HG03460 (cell line): Measurements from ENCODE around the gene DDX56.

Experiments
- ATAC-seq: cut with Tn5 transposase; IDR thresholded peaks from one replicate; pipeline ENCODE4 v1.9.1; 2021; ENCODE audit not compliant: unreplicated experiment

DDX56 gene, protein sequence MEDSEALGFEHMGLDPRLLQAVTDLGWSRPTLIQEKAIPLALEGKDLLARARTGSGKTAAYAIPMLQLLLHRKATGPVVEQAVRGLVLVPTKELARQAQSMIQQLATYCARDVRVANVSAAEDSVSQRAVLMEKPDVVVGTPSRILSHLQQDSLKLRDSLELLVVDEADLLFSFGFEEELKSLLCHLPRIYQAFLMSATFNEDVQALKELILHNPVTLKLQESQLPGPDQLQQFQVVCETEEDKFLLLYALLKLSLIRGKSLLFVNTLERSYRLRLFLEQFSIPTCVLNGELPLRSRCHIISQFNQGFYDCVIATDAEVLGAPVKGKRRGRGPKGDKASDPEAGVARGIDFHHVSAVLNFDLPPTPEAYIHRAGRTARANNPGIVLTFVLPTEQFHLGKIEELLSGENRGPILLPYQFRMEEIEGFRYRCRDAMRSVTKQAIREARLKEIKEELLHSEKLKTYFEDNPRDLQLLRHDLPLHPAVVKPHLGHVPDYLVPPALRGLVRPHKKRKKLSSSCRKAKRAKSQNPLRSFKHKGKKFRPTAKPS

DNA sequence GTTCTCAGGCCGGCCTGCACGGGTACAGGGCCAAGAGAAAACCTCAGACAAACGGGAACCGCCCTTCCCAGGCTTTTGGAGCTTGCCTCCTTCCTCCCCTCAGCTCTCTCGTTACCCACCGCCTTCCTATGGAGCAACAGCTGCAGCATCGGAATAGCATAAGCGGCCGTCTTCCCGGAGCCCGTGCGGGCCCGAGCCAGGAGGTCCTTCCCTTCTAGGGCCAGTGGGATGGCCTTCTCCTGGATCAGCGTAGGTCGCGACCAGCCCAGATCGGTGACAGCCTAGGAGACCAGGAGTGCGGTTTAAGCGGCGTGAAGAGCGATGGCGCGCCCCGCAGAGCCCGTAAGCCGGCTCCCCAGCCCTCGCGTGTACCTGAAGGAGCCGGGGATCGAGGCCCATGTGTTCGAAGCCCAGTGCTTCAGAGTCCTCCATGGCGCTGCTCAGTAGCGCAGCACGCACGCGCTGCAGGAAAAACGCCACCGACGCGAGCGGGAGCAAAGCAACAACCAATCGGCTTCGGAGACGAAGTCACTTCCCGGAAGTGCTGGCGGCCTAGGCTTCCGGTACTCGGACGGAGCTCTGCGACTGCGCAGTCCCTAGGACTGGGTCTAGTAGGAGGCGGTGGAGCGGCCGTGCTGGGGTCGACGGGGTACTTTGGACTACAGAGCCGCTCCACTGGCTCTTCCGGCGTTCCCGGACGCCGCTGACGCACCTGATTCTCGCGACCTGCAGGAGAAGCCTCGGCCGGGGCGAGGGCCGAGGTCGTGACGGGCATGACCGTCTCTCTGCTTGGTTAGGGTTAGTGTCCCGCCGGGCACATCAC lies at the start of gene DDX56:
DDX56 (minus strand) TSS at position 445 of the 823 bp plus-strand sequence; CDS start at position 432, 13 bp downstream.
- peak; percentile 88 for ATAC-seq

DNA sequence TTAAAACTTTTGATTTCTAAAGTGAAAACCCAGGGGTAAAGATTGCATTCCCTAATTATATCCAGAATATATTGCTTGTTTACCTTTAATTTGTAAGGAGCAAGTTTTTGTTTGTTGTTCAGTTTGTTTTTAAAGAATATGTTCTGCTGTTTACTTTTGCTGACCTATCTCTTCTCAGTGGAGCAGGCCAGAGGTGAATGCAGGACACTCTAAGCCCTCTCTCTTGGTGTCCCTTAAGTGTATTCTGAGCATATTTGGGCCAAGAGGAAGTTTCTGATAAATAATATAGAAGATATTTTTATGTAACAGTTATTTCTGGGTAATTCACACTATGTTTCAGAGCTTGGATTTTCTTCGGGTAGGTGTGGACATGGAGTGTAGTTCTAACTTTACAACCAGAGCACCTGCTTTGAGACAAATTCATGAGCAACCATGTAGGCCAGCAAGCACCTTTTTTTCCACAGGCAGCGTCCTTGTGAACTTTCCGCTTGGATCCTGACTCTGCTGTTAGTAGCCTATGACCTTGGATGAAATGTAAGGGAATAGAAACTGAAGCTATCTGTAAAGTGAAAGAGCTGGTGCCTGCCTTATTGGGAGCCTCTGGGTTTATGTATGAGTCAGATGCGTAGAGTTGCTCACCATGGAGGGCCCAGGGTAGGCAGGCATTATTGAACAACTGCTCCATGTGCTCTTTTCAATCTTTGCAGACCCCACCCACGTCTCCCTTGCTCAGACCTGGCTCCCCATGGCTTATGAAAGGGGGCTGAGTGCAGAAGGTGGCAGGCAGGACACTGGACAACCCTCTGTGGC lies 48.8 kb upstream of the DDX56 start:
- peak; percentile 71 for ATAC-seq

GRCh38 chr7:44621750-44622103 lies 48.0 kb upstream of the DDX56 start:
- no peak for ATAC-seq

GRCh38 chr7:44621034-44621749 lies 47.5 kb upstream of the DDX56 start:
- ATAC-seq: no peak

DNA sequence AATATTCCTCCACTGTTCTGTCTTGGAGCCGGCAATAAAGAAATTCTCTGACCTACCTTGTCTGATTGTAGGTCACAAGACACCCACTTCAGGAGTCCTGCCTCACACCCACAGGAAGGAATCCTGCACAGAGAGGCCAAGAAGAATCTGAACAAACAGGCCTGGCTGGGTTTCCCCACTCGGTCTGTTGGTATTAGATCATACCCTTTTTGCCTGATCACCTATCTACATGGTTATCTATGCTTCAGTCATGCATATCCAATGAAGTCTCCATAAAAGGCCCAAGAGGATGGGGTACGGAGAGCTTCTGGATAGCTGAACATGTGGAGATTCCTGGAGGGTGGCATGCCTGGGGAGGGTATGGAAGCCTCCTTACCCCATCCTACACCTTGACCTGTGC lies 45.0 kb upstream of the DDX56 start:
- no peak for ATAC-seq

GRCh38 chr7:44618045-44618444 lies 44.3 kb upstream of the DDX56 start:
- no peak for ATAC-seq

DNA sequence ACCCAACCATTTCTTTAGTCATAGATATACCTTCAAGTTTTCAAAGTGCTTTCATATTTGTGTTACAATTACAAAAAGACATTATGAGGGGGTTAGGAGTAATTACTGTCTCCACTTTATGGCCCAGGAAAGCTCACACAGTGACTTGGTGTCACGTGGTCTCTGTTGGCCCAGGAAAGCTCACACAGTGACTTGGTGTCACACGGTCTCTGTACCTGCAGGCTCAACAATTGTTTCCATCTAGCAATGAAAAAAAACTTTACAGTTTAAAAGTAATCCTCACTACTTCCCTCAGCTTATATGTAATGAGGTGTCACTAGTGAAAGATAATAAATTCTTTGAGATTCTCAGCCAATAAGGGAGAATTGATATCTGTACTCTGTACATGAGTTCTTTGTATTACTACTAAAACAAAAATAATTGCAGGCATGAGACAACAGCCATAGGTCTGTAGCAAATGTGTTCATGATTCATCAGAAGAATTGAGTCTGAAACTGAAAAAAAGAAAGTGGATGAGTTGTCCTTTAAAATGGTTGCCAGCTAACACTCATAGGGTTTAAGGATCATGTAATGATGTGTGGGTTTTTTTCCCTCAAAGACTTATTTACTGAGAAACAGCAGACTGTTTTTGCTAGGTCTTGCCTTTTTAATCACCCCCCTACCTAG lies 43.6 kb upstream of the DDX56 start:
- ATAC-seq: no peak

DNA sequence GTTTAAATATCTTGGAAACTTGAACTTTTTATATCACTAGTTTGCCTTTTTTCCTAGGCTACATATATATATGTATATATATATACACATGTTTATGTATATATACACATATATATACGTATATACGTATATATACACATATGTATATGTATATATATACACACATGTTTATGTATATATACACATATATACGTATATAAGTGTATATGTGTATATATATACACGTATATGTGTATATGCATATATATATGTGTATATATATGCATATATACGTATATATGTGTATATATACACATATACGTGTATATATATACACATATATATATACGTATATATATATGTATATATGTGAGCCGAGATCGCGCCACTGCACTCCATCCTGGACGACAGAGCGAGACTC lies 42.8 kb upstream of the DDX56 start:
- ATAC-seq: no peak

GRCh38 chr7:44615793-44616192 lies 42.1 kb upstream of the DDX56 start:
- no peak for ATAC-seq

DNA sequence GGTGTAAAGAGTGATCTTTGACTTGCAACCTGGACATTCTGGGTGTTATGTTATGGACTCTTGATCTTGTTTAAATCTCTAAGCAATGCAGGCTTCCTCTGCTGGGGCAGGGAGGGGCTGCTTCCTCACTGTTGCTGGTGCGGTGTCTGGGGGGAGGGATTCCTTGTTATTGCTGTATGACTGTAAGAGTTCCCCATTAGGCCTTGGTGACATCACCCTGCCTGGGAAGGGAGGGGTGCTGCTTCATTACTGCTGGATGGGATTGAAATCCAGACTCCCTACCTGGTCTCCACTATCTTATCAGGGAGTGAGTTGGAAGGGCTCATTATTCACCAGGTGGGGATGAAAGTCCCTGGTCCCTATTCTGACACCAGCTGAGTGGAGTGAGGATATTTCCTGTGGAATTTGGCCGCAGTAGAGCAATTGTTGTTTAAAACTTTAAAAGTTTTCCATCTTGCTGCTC lies 41.5 kb upstream of the DDX56 start:
- no peak for ATAC-seq

- no peak for ATAC-seq
These were observed 36.1 kb upstream of the DDX56 start for GRCh38 chr7:44609829-44610228.

DNA sequence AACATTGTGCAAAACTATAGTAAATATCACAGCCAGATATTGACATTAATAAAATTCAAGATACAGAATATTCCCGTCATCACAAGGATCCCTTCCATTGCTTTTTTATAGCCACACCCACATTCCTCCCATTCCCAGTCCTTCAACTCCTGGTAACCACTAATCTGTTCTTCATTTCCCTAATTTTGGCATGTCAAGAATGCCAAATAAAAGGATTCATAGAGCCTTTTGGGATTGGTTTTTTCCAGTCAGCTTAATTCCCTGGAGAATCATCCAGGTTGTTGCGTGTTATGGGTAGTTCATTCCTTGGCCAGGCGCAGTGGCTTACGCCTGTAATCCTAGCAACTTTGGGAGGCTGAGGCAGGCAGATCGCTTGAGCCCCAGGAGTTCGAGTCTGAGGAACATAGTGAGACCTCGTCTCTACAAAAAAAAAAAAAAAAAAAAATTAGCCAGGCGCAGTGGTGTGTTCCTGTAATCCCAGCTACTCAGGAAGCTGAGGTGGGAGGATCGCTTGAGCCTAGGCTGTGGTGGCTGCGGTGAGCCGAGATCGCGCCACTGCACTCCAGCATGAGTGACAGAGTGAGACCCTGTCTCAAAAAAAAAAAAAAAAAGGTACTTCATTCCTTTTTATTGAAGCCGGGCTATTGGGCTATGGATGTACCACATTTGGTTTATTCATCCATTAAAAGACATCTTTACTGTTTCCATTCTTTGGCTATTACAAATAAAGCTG lies 35.4 kb upstream of the DDX56 start:
- no peak for ATAC-seq

- no peak for ATAC-seq
These were observed 33.7 kb upstream of the DDX56 start for GRCh38 chr7:44607141-44608068.

DNA sequence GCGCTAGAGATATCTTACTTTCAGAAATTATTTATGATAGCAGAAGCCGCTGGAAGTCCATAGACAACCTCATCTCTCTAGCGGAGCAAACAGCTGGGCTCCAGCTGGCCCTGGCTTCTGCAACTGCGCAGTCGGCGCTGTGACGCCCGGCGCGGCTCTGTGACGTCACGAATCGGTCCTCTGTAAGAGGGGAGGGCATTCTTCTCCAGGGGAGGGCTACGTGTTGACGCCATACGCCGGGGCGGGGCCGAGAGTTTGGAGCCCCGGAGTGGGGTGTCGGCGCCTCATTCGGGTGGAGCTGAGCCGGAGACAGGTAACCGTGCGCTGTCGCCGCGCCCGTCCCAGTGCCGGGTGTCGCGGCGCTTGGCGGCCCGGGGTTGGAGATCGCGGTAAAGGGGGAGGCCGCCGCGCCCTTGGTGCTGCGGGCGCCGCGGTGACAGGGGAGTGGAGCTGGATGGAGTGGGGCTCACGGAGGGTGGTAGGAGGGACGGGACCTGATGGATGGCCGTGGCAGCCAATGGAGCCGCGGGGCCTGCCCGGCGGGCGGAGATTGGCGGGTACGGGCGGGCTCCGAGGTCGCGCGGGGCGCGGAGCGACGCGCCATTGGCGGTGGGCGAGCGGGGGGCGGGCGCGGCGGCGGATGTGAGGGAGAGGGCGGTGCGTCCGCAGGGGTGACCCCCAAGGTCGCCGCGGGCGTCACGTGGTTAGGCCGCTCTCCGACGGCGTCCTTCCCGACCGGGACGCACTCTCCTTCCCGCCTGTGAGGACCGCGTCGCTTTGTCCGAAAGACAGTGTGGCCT lies 32.8 kb upstream of the DDX56 start, which contains the start of gene OGDH:
OGDH (plus strand) TSS at position 287 of the 800 bp plus-strand sequence. CDS start 17,717 bp downstream, outside the sequence.
- ATAC-seq: peak; percentile 91

DNA sequence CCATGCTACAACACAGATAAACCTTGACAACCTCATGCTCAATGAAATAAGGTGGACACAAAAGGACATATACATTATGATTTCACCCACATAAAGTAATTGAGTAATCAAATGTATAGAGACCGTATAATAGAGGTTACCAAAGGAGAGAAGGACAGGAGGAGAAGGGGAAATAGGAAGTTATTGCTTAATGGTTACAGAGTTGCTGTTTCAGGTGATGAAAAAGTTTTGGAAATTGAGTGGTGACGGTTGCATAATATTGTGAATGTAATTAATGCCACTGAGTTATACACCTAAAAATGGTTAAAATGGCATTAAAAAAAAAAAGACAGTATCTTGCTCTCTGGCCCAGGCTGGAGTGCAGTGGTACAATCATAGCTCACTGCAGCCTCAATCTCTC lies 31.2 kb upstream of the DDX56 start:
- no peak for ATAC-seq

DNA sequence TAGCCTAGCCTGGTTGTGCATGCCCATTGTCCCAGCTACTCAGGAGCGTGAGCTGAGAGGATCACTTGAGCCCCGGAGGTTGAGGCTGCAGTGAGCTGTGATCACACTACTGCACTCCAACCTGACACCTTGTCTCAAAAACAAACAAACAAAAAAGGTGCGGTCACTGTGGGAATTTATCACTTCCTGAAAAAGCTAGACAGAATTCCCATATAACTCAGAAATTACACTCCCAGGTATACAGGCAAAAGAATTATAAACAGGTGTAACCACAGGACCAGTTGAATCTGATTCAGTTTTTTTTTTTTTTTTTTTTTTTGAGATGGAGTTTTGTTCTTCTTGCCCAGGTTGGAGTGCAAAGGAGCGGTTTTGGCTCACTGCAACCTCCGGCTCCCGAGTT lies 29.5 kb upstream of the DDX56 start:
- ATAC-seq: no peak

DNA sequence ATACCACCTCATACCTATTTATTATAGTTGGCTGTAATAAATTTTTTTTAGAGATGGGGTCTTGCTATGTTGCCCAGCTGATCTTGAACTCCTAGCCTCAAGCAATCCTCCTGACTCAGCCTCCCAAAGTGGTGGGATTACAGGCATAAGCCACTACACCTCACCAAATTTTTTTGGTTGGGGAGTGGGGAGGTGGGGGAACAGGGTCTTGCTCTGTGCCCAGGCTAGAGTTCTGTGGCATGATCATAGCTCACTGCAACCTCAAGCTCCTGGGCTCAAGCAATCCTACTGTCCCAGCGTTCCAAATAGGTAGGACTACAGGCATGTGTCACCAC lies 28.8 kb upstream of the DDX56 start:
- ATAC-seq: no peak
